ENCODE results near the gene POU3F1.

POU3F1 gene

DNA sequence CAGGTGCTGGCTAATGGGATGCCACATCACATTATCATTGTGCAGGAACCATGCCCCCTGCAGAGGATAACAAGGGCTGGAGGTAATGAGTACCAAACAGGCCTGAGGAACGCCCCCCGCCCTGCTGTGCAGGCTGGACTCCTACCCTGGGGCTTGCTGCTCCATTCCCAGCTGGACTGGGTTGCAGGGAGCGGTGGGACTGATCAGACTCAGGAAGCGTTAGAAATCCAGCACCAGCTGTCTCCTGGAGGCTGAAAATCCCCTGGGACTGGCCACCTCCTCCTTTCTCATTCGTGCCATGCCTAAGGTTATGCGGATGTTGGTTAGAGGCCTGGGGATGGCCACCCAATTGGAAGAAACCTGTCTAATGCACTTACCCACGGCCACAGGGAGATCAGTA is 36.9 kb upstream of the POU3F1 start:
- TF ChIP-seq, protein P1, sequence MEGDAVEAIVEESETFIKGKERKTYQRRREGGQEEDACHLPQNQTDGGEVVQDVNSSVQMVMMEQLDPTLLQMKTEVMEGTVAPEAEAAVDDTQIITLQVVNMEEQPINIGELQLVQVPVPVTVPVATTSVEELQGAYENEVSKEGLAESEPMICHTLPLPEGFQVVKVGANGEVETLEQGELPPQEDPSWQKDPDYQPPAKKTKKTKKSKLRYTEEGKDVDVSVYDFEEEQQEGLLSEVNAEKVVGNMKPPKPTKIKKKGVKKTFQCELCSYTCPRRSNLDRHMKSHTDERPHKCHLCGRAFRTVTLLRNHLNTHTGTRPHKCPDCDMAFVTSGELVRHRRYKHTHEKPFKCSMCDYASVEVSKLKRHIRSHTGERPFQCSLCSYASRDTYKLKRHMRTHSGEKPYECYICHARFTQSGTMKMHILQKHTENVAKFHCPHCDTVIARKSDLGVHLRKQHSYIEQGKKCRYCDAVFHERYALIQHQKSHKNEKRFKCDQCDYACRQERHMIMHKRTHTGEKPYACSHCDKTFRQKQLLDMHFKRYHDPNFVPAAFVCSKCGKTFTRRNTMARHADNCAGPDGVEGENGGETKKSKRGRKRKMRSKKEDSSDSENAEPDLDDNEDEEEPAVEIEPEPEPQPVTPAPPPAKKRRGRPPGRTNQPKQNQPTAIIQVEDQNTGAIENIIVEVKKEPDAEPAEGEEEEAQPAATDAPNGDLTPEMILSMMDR (conservative IDR thresholded peaks at IDR 0.05; ENCODE audit: low read length) = no peak
- no peak overlapping the region for H3K4me3 ChIP-seq (ENCODE audit: low read length)
- DNase-seq (ENCODE audit: low read depth) = no peak

DNA sequence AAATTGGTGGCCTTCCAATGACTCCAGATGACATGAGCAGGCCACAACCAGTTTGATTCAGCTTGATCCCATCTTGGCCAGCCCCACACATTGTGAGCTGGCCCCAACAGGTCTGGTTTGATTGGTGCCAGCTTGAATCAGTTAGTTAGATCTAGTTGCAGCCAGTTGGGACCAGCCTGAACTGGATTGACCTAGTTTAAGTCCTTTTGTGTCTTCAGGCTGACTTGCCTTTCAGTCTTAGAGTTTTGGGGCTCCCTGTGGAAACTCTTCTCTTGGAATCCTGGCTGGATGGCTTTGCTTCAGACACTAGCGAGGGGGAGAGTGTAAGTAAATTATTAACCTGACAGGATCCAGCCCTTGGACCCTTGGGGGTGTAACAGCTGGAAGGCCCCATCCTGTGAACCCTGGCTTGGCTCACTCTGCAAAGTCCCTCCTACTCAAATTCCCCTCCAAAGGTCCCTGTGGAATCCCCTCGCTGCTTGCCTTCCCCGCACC is 36.2 kb upstream of the POU3F1 start:
- TF ChIP-seq, protein P1 (conservative IDR thresholded peaks at IDR 0.05; ENCODE audit: low read length) = no peak
- H3K4me3 ChIP-seq (ENCODE audit: low read length) = no peak overlapping the region
- DNase-seq (ENCODE audit: low read depth) = no peak

DNA sequence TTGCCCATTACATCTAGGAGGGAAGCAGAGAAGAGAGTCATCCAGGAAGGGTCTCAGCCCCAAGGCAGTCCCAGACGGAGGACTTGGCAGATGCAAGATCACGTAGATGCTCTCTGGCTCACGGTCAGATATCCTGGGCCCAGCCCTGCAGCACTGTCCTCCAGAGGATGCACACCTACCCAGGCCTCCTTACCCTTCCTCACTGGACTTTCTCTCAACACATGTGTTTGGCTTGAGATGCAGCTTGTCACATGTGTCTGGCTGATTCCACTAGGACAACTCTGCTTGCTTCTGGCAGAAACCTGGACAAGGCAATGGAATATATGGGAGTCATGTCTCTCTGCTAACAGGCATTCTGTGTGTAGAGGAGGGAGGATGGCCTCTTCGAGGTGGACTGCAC is 32.4 kb upstream of the POU3F1 start:
- TF ChIP-seq, protein P1 (conservative IDR thresholded peaks at IDR 0.05; ENCODE audit: low read length) = no peak
- H3K4me3 ChIP-seq (ENCODE audit: low read length) = no peak overlapping the region
- DNase-seq (ENCODE audit: low read depth) = no peak

DNA sequence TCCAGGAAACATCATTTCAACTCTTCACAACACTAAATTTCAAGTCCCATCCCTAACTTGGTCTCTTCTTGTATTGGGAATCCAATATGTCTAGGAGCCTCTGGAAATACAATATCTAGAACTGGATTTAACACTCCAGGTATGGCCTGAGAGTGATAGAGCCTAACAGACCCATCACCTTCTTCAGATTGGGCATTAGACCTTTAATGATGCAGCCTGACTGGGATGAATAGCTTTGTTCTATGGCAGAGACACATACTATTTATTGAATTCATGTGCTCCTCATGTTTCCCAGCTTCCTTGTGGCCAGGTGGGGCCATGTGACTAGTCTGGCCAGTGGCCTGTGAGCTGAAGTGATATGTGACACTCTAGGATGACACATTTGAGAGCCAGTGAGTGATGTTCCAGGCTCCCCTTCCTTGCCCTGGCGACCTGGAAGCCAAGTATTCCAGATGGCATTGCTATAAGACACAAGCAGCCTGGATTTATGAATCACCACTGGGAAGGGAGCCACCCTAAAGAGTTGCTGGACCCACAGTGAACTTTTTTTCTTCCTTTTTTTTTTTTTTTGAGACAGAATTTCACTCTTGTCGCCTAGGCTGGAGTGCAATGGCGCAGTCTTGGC is 31.0 kb upstream of the POU3F1 start:
- TF ChIP-seq, protein P1 (conservative IDR thresholded peaks at IDR 0.05; ENCODE audit: low read length) = no peak
- peak; percentile 38 for DNase-seq (ENCODE audit: low read depth)
- no peak overlapping the region for H3K4me3 ChIP-seq (ENCODE audit: low read length)

DNA sequence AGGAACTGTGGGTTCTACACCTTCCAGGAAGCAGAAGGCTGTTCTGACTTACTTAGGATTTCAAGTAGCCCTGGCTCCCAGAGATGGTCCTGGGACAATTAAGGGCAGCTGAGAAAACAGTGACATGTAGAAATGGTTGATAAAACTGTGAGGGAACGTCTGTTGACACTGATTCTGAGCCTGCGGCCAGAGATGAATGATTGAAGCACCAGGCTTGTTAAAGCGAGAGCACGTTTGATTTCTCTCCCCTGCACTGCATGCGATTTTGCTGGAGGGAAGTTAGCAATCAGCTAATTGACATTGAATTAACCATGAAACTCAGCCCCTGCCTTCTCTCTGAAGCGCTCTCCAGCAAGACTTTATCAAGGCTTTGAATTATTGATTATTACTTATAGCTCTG is 29.9 kb upstream of the POU3F1 start:
- TF ChIP-seq, protein P1 (conservative IDR thresholded peaks at IDR 0.05; ENCODE audit: low read length) = no peak
- H3K4me3 ChIP-seq (ENCODE audit: low read length) = no peak overlapping the region
- DNase-seq (ENCODE audit: low read depth) = no peak

DNA sequence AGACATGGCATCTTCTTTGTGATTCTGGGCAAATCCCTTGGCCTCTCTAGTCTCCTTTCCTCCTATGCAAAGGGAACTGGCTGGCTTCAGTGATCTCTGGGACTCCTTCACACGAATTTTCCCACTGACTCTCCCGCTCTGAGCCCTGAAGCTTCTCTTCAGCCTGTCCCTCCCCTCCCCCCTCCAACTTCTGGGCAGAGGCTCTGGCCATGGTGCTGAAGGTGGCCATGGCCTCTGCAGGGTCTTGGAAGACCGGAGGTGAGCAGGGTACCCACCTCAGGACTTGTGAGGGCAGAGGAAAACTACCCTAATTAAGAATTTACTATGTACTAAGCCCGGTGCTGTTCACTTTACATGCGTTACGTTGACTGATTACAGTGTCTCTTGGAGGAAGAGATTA is 29.4 kb upstream of the POU3F1 start:
- no peak overlapping the region for H3K4me3 ChIP-seq (ENCODE audit: low read length)
- DNase-seq (ENCODE audit: low read depth) = peak; percentile 12
- TF ChIP-seq, protein P1 (conservative IDR thresholded peaks at IDR 0.05; ENCODE audit: low read length) = no peak

DNA sequence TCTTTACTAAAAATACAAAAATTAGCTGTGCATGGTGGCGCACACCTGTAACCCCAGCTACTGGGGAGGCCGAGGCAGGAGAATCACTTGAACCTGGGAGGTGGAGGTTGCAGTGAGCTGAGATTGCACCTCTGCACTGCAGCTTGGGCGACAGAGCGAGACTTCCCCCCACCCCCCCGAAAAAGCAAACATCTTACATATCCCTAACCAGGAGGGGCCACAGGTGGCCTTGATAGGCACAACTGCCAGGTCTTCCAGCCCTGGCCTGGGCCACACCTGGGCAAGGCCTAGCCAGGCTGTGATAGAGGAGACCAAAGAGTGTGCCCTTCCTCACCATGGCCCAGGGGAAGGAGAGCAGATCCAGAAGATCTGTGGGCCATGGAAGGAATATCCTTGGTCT is 28.6 kb upstream of the POU3F1 start:
- no peak overlapping the region for H3K4me3 ChIP-seq (ENCODE audit: low read length)
- DNase-seq (ENCODE audit: low read depth) = no peak
- TF ChIP-seq, protein P1 (conservative IDR thresholded peaks at IDR 0.05; ENCODE audit: low read length) = no peak

Measured in AG10803 (cell line).